ENCODE results near the gene DNAH2.
A peak's percentile ranks its signal among the peaks of the same experiment; 100 is the strongest.

The DNAH2 gene

GRCh38 chr17:7836596-7837407 lies 119.3 kb downstream of the DNAH2 start (continued):
- TF ChIP-seq ZNF19 (tag by site-specific recombination; IDR thresholded peaks at IDR 0.05; ENCODE audit: low read depth) (no peak), ZNF747 (tag by site-specific recombination; IDR thresholded peaks at IDR 0.05) (no peak), WT1 (tag by site-specific recombination; IDR thresholded peaks at IDR 0.05) (peak; percentile 94), ELK4 (IDR thresholded peaks at IDR 0.05; ENCODE audit: borderline replicate concordance, low read depth, low read length) (no peak; the same call in 1 of the 2 replicates), GLI2 (tag by site-specific recombination; IDR thresholded peaks at IDR 0.05; ENCODE audit: borderline replicate concordance, low read depth) (no peak; the same call in 1 of the 2 replicates), ZNF639 (tag by site-specific recombination; IDR thresholded peaks at IDR 0.05) (peak; percentile 99), ZEB2 (tag by site-specific recombination; IDR thresholded peaks at IDR 0.05) (peak; percentile 98), ZNF324 (tag by site-specific recombination; IDR thresholded peaks at IDR 0.05) (peak; percentile 99), INSM2 (tag by site-specific recombination; IDR thresholded peaks at IDR 0.05) (peak; percentile 98), ZNF404 (tag by site-specific recombination; IDR thresholded peaks at IDR 0.05) (no peak), ZNF350 (tag by site-specific recombination; IDR thresholded peaks at IDR 0.05) (no peak), ZNF114 (tag by site-specific recombination; IDR thresholded peaks at IDR 0.05) (no peak), ZNF132 (tag by site-specific recombination; IDR thresholded peaks at IDR 0.05; ENCODE audit: borderline replicate concordance) (no peak), PBX3 (CRISPR knock-in tag; IDR thresholded peaks at IDR 0.05) (0 out of 2 replicates have a peak, but pooled peaks have one; percentile 67), ZNF488 (tag by site-specific recombination; IDR thresholded peaks at IDR 0.05) (no peak), ZNF341 (tag by site-specific recombination; IDR thresholded peaks at IDR 0.05; ENCODE audit: low read depth) (peak; percentile 98), ZNF37A (tag by site-specific recombination; IDR thresholded peaks at IDR 0.05) (peak; percentile 71; the same call in 1 of the 2 replicates), EGR2 (tag by site-specific recombination; IDR thresholded peaks at IDR 0.05; ENCODE audit: low read depth) (peak; percentile 98), ZFHX2 (tag by site-specific recombination; conservative IDR thresholded peaks at IDR 0.05) (peak; percentile 99), ZNF623 (tag by site-specific recombination; IDR thresholded peaks at IDR 0.05) (peak; percentile 59), KLF16 (tag by site-specific recombination; IDR thresholded peaks at IDR 0.05) (peak; percentile 100), HIC1 (tag by site-specific recombination; IDR thresholded peaks at IDR 0.05) (peak; percentile 95), ZNF621 (tag by site-specific recombination; IDR thresholded peaks at IDR 0.05) (no peak), ZNF433 (tag by site-specific recombination; IDR thresholded peaks at IDR 0.05; ENCODE audit: low read depth) (no peak), ZNF624 (tag by site-specific recombination; IDR thresholded peaks at IDR 0.05) (no peak), ZNF654 (tag by site-specific recombination; IDR thresholded peaks at IDR 0.05; ENCODE audit: low read depth) (peak; percentile 19; the same call in 1 of the 2 replicates), ZNF10 (tag by site-specific recombination; IDR thresholded peaks at IDR 0.05) (peak; percentile 71; the same call in 1 of the 2 replicates), ZBTB11 (tag by site-specific recombination; conservative IDR thresholded peaks at IDR 0.05; ENCODE audit: low read depth) (peak; percentile 69)

Data from HEK293 (cell line).